HEK293T (cell line): ENCODE results near the gene TRIM69.
"Not testable (repeated sequence)": the region's sequence is repeated elsewhere in the genome, so short reads cannot be mapped to it uniquely, and the experiment has no call there.

Experiments
- CTCF ChIA-PET: fragments of 350-600 bp; formaldehyde crosslinking; extraction: SDS; loops from one replicate; lab custom pipeline; 2021; ENCODE audit warnings: antibody characterized with exemption, inconsistent platforms; lab: Yijun Ruan, JAX
- POLR2A ChIA-PET: fragments of 350-600 bp; formaldehyde crosslinking; extraction: SDS; loops from one replicate; lab custom pipeline; 2020; ENCODE audit warnings: antibody characterized with exemption, inconsistent platforms; lab: Yijun Ruan, JAX
- DNase-seq: peaks from one replicate; pipeline ENCODE4 v3.0.0; 2012; ENCODE audit warnings: mixed read lengths; ENCODE audit errors: extremely low spot score
- ARNT ChIP-seq: fragments of 450-650 bp; IDR thresholded peaks from 2 replicates; pipeline ENCODE4 v1.6.1; 2017; ENCODE audit warnings: mild to moderate bottlenecking
- BHLHE40 ChIP-seq: fragments of 450-650 bp; IDR thresholded peaks from 2 replicates; pipeline ENCODE4 v1.6.1; 2016; ENCODE audit warnings: mild to moderate bottlenecking, moderate library complexity, borderline replicate concordance
- CTBP1 ChIP-seq: fragments of 450-650 bp; IDR thresholded peaks from 2 replicates; pipeline ENCODE4 v1.6.1; 2016; ENCODE audit warnings: borderline replicate concordance
- ELF4 ChIP-seq: fragments of 450-650 bp; IDR thresholded peaks from 2 replicates; pipeline ENCODE4 v1.6.1; 2017; ENCODE audit warnings: antibody characterized with exemption
- FOXA1 ChIP-seq: fragments of 450-650 bp; IDR thresholded peaks from 2 replicates; pipeline ENCODE4 v1.6.1; 2016; ENCODE audit warnings: mild to moderate bottlenecking
- FOXK2 ChIP-seq: fragments of 450-650 bp; IDR thresholded peaks from 2 replicates; pipeline ENCODE4 v1.6.1; 2016; ENCODE audit warnings: mild to moderate bottlenecking
- FOXM1 ChIP-seq: fragments of 450-650 bp; IDR thresholded peaks from 2 replicates; pipeline ENCODE4 v1.6.1; 2017; ENCODE audit warnings: mild to moderate bottlenecking, borderline replicate concordance
- HDGF ChIP-seq: fragments of 450-650 bp; IDR thresholded peaks from 2 replicates; pipeline ENCODE4 v1.6.1; 2017; ENCODE audit warnings: antibody characterized with exemption, borderline replicate concordance
- L3MBTL2 ChIP-seq: fragments of 450-650 bp; conservative IDR thresholded peaks from 2 replicates; pipeline ENCODE4 v1.6.1; 2016; ENCODE audit warnings: mild to moderate bottlenecking
- LEF1 ChIP-seq: fragments of 450-650 bp; IDR thresholded peaks from 2 replicates; pipeline ENCODE4 v1.6.1; 2017; ENCODE audit warnings: mild to moderate bottlenecking, borderline replicate concordance
- NFRKB ChIP-seq: fragments of 450-650 bp; IDR thresholded peaks from 2 replicates; pipeline ENCODE4 v1.6.1; 2016; ENCODE audit warnings: mild to moderate bottlenecking, moderate library complexity
- PKNOX1 ChIP-seq: fragments of 450-650 bp; IDR thresholded peaks from 2 replicates; pipeline ENCODE4 v1.6.1; 2016
- SP1 ChIP-seq: fragments of 450-650 bp; IDR thresholded peaks from 2 replicates; pipeline ENCODE4 v1.6.1; 2017
- SUZ12 ChIP-seq: fragments of 450-650 bp; IDR thresholded peaks from 2 replicates; pipeline ENCODE4 v1.6.1; 2016; ENCODE audit warnings: mild to moderate bottlenecking
- TARDBP ChIP-seq: fragments of 450-650 bp; IDR thresholded peaks from 2 replicates; pipeline ENCODE4 v1.6.1; 2016
- ZNF384 ChIP-seq: fragments of 450-650 bp; IDR thresholded peaks from 2 replicates; pipeline ENCODE4 v1.6.1; 2016

TRIM69 gene

GRCh38 chr15:44715797-44716334 lies 20.5 kb upstream of the TRIM69 start:
- DNase-seq: no peak
- CTCF ChIA-PET: no interaction called here
- POLR2A ChIA-PET: interaction anchor here (0.6 to 6.0 kb wide), 2 partner anchors 12 to 52 kb away, joined by 3 to 75 read pairs; partner anchors contain the start of gene SPG11
- TF ChIP-seq TARDBP (no peak), PKNOX1 (no peak), SP1 (no peak), ELF4 (no peak), LEF1 (no peak), ZNF384 (no peak), BHLHE40 (no peak), FOXM1 (no peak), CTBP1 (no peak), ARNT (no peak)

GRCh38 chr15:44716983-44717602 lies 19.2 kb upstream of the TRIM69 start:
- no peak for TF ChIP-seq FOXA1
- TF ChIP-seq ELF4: no peak
- no peak for TF ChIP-seq SUZ12
- no peak for TF ChIP-seq CTBP1
- TF ChIP-seq FOXM1: no peak
- TF ChIP-seq L3MBTL2: no peak
- no peak for TF ChIP-seq NFRKB
- TF ChIP-seq BHLHE40: no peak
- no peak for TF ChIP-seq LEF1
- no peak for TF ChIP-seq TARDBP
- TF ChIP-seq ZNF384: no peak
- TF ChIP-seq ARNT: no peak
- TF ChIP-seq HDGF: no peak
- TF ChIP-seq PKNOX1: no peak
- POLR2A ChIA-PET: no interaction called here
- no peak for DNase-seq
- CTCF ChIA-PET: no interaction called here

GRCh38 chr15:44718180-44718926 lies 18.0 kb upstream of the TRIM69 start:
- TF ChIP-seq TARDBP: no peak
- TF ChIP-seq FOXA1: no peak
- TF ChIP-seq BHLHE40: no peak
- TF ChIP-seq FOXK2: no peak
- TF ChIP-seq L3MBTL2: no peak
- TF ChIP-seq SP1: no peak
- no peak for TF ChIP-seq FOXM1
- no peak for TF ChIP-seq NFRKB
- TF ChIP-seq SUZ12: no peak
- TF ChIP-seq ARNT: no peak
- TF ChIP-seq LEF1: no peak
- no peak for TF ChIP-seq HDGF
- TF ChIP-seq ELF4: no peak
- no peak for TF ChIP-seq ZNF384
- TF ChIP-seq CTBP1: no peak
- TF ChIP-seq PKNOX1: no peak
- CTCF ChIA-PET: no interaction called here
- DNase-seq: no peak
- POLR2A ChIA-PET: interaction anchor here (1.2 kb wide), 1 partner anchor 11 kb away, joined by 3 read pairs; no protein-coding TSS in a partner anchor

- CTCF ChIA-PET: no interaction called here
- POLR2A ChIA-PET: interaction anchor here (0.8 kb wide), 1 partner anchor 10 kb away, joined by 3 read pairs; no protein-coding TSS in a partner anchor
- TF ChIP-seq HDGF (no peak), TARDBP (no peak), NFRKB (no peak), BHLHE40 (no peak), ELF4 (no peak)
- DNase-seq: no peak
Measured at GRCh38 chr15:44718927-44719292, 17.4 kb upstream of the TRIM69 start.

GRCh38 chr15:44719293-44719999 lies 16.9 kb upstream of the TRIM69 start:
- CTCF ChIA-PET: no interaction called here
- no peak for DNase-seq
- TF ChIP-seq ELF4 (no peak), BHLHE40 (no peak), SP1 (no peak), ARNT (no peak), SUZ12 (no peak), PKNOX1 (no peak), TARDBP (no peak), FOXM1 (no peak), HDGF (no peak), L3MBTL2 (no peak), LEF1 (no peak), NFRKB (no peak)
- POLR2A ChIA-PET: interaction anchor here (0.8 kb wide), 1 partner anchor 9 kb away, joined by 3 read pairs; no protein-coding TSS in a partner anchor

GRCh38 chr15:44720000-44720435 lies 16.3 kb upstream of the TRIM69 start:
- POLR2A ChIA-PET, DNase-seq, CTCF ChIA-PET: not testable (repeated sequence)
